BLaER1 treated with 17β-estradiol and CSF1 and Interleukin-3, amounts not matched to agents 10 nM and 100 nM (cell line): ENCODE data around the gene KANK4.

Experiments
- H3K27ac ChIP-seq, 11 experiments: shearing (Covaris generic); formaldehyde crosslinking; 2 replicates each; pipeline ENCODE4 v1.8.1; 2022
- H3K27me3 ChIP-seq, 11 experiments: shearing (Covaris generic); formaldehyde crosslinking; 2 replicates each; pipeline ENCODE4 v1.8.1; 2022
- H3K36me3 ChIP-seq, 11 experiments: shearing (Covaris generic); formaldehyde crosslinking; 2 replicates each; pipeline ENCODE4 v1.8.1; 2022
- H3K4me1 ChIP-seq, 10 experiments: shearing (Covaris generic); formaldehyde crosslinking; 2 replicates each; pipeline ENCODE4 v1.8.1; 2022
- H3K4me2 ChIP-seq, 11 experiments: shearing (Covaris generic); formaldehyde crosslinking; 2 replicates each; pipeline ENCODE4 v1.8.1; 2022
- H3K4me3 ChIP-seq, 10 experiments: shearing (Covaris generic); formaldehyde crosslinking; 2 replicates each; pipeline ENCODE4 v1.8.1; 2022
- H3K9ac ChIP-seq, 11 experiments: shearing (Covaris generic); formaldehyde crosslinking; 2 replicates each; pipeline ENCODE4 v1.8.1; 2022
- H3K9me3 ChIP-seq, 11 experiments: shearing (Covaris generic); formaldehyde crosslinking; replicated peaks in 1 of 11; 2 replicates each; pipeline ENCODE4 v1.8.1; 2022
- H4K20me1 ChIP-seq, 11 experiments: shearing (Covaris generic); formaldehyde crosslinking; 2 replicates each; pipeline ENCODE4 v1.8.1; 2022
- Cebpa-rat ChIP-seq, 11 experiments: shearing (Covaris generic); IDR thresholded peaks; 2 replicates each; pipeline ENCODE4 v1.8.1; 2022

KANK4 gene

DNA sequence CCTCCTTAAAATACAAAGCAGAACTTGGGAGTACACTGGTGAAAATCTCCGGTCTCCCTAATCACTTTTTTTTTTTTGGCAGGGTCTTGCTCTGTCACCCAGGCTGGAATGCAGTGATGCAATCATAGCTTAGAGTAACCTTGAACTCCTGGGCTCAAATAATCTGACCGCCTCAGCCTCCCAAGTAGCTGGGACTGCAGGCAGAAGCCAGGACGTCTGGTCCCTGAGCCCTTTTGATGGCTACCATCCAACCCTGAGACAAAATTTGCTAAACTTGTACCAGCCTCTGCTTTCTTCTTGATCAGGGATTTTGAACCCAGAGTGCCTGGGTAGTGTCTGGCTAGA, 120.5 kb downstream of the KANK4 start:
- Histone ChIP-seq H3K4me3 (no peak overlapping the region), H3K9me3 (peaks cover 6 to 18% (median 13%) of the 10 kb centered on the region in 11 experiments; a peak in 21 of 22 replicates), H3K27ac (no peak overlapping the region), H3K27me3 (no peaks in the 10 kb centered on the region), H4K20me1 (no peaks in the 10 kb centered on the region), H3K4me1 (peaks cover 0 to 10% (median 0%) of the 10 kb centered on the region in 10 experiments; a peak in 7 of 20 replicates), H3K36me3 (no peaks in the 10 kb centered on the region), H3K4me2 (peak overlapping the region in 1 of 11 experiments; percentile 28; a peak in 1 of 22 replicates), H3K9ac (no peak overlapping the region)
- TF ChIP-seq Cebpa-rat (IDR thresholded peaks at IDR 0.05), result no peak

DNA sequence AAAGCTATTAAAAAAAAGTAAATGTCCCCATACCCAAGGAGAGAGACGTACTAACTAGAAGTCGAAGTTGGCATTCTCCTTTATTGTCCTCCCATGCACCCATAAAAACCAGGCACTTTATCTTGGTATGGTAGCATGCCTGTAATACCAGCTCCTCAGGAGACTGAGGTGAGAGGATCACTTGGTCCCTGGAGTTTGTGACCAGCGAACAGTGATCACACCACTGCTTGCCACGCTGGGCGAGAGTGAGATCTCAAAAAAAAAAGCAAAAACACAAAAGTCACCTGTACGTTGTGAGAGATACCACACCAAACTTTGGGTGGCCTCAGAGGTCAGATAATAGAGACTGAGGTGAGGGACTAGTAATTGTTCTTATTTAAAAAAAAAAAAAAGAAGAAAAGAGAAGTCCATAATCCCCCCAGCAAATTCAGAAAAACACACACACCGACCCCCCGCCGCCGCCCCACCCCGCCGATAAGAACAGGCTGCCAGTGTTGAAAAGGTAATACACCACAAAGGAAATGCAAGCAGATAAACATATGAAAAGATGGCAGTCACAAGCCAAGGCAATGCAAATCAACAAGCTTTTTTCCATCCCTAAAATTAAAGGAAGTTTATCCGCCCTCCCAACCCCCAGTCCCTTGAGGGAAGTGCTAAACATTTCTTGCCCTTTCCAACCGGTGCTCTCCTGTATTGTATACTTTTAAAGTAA, 121.0 kb downstream of the KANK4 start:
- Histone ChIP-seq H3K4me3 (no peak overlapping the region), H3K4me2 (peak overlapping the region in 1 of 11 experiments; percentile 28; a peak in 1 of 22 replicates), H3K9ac (no peak overlapping the region), H3K36me3 (no peaks in the 10 kb centered on the region), H3K9me3 (peaks cover 6 to 20% (median 13%) of the 10 kb centered on the region in 11 experiments; a peak in 21 of 22 replicates), H3K4me1 (peaks cover 0 to 10% (median 0%) of the 10 kb centered on the region in 10 experiments; a peak in 7 of 20 replicates), H3K27me3 (no peaks in the 10 kb centered on the region), H3K27ac (no peak overlapping the region), H4K20me1 (no peaks in the 10 kb centered on the region)
- TF ChIP-seq Cebpa-rat (IDR thresholded peaks at IDR 0.05), result no peak

DNA sequence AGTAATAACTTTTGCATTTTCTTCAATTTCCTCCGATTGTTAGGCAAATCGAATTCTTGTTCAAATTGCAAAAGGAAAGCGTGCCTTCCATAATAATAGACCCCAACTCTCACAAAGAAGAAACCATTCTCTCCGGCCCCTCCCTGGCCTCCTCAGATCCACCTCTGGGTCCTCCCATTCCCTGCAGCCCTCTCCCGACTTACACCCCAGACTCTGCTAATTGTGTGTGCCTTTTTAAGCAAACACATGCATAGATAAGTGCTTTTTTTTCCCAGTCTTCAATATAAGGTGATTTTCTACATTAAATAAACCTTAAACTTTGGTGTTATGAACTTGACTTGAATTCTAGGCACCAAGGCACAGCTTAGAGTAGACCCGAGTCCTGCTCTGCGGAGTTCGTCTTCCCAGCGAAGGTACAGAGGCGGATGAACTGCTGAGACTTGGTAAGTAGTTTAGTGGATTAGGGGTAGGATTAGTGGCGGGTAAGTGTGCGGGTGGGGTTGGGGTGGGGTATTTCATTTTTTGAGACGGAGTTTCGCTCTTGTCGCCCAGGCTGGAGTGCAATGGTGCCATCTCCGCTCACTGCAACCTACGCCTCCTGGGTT, 123.0 kb downstream of the KANK4 start:
- TF ChIP-seq Cebpa-rat (IDR thresholded peaks at IDR 0.05), result no peak
- no peak overlapping the region for H3K4me2 ChIP-seq
- peaks cover 0 to 10% (median 0%) of the 10 kb centered on the region in 10 experiments; a peak in 7 of 20 replicates for H3K4me1 ChIP-seq
- no peak overlapping the region for H3K4me3 ChIP-seq
- no peaks in the 10 kb centered on the region for H3K27me3 ChIP-seq
- no peaks in the 10 kb centered on the region for H3K36me3 ChIP-seq
- no peak overlapping the region for H3K9ac ChIP-seq
- peaks cover 6 to 20% (median 13%) of the 10 kb centered on the region in 11 experiments; a peak in 21 of 22 replicates for H3K9me3 ChIP-seq
- H3K27ac ChIP-seq, result no peak overlapping the region
- H4K20me1 ChIP-seq, result no peaks in the 10 kb centered on the region

DNA sequence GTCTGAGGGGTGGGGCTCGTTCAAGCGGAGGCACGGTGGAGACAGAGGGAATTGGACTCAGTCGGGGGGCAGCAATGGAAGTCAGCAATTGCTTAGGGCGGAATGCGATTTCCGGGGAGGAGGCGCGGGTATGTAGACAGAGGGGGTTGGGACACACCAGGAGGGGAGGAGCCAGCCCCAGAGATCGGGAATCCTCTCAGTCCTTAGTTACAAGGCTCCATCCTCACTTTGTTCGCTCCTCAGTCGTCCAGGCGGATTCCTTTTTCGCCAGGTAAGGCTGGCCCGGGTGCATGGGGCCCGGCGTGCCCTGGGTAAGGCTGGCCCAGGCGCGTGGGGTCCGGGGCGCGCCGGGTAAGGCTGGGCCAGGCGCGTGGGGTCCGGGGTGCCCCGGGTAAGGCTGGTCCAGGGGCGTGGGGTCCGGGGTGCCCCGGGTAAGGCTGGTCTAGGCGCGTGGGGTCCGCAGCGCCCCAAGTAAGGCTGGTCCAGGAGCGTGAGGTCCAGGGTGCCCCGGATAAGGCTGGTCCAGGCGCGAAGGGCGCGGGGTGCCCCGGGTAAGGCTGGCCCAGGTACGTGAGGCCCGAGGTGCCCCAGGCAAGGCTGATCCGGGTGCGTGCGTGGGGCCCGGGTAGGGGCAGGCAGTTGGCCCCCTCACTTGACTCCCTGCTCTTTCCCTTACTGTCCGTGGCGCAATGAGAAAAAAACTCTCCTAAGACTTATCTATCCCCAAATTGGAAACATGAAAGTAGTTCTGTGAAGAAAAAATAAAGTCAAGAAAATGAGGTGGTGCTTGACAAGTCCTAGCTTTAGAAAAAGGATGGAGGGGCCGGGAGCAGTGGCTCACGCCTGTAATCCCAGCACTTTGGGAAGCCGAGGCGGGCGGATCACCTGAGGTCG, 124.3 kb downstream of the KANK4 start, which contains the start of gene L1TD1:
Gene L1TD1, plus strand, starts transcription at position 199 of the 894 bp plus-strand sequence. CDS start 11,780 bp downstream, outside the sequence.
- no peak within 1 kb of the TSS for H3K27ac ChIP-seq
- peaks cover 6 to 20% (median 13%) of the 10 kb centered on the region in 11 experiments; a peak in 21 of 22 replicates for H3K9me3 ChIP-seq
- no peak within 1 kb of the TSS for H3K4me2 ChIP-seq
- no peaks in the 10 kb centered on the region for H3K36me3 ChIP-seq
- no peak within 1 kb of the TSS for H3K9ac ChIP-seq
- peaks cover 0 to 10% (median 0%) of the 10 kb centered on the region in 10 experiments; a peak in 7 of 20 replicates for H3K4me1 ChIP-seq
- no peak for TF ChIP-seq Cebpa-rat (IDR thresholded peaks at IDR 0.05)
- no peaks in the 10 kb centered on the region for H3K27me3 ChIP-seq
- H4K20me1 ChIP-seq, result no peaks in the 10 kb centered on the region
- H3K4me3 ChIP-seq, result no peak within 1 kb of the TSS

DNA sequence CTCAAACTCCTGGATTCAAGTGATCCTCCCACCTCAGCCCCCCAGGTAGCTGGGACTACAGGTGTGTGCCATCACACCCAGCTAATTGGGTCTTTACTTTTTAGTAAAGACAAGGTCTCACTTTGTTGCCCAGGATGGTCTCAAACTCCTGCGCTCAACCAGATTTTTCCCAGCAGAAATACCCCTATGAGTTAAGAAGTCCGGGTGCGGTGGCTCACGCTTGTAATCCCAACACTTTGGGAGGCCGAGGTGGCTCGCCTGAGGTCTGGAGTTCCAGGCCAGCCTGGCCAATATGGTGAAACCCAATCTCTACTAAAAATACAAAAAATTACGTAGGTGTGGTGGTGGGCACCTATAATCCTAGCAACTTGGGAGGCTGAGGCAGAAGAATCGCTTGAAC, 131.1 kb downstream of the KANK4 start:
- H3K27ac ChIP-seq, result no peak overlapping the region
- H3K9me3 ChIP-seq, result no peaks in the 10 kb centered on the region
- H3K27me3 ChIP-seq, result no peaks in the 10 kb centered on the region
- H3K9ac ChIP-seq, result no peak overlapping the region
- H3K4me1 ChIP-seq, result no peaks in the 10 kb centered on the region
- no peak for TF ChIP-seq Cebpa-rat (IDR thresholded peaks at IDR 0.05)
- no peaks in the 10 kb centered on the region for H3K36me3 ChIP-seq
- no peak overlapping the region for H3K4me3 ChIP-seq
- no peaks in the 10 kb centered on the region for H4K20me1 ChIP-seq
- H3K4me2 ChIP-seq, result no peak overlapping the region

DNA sequence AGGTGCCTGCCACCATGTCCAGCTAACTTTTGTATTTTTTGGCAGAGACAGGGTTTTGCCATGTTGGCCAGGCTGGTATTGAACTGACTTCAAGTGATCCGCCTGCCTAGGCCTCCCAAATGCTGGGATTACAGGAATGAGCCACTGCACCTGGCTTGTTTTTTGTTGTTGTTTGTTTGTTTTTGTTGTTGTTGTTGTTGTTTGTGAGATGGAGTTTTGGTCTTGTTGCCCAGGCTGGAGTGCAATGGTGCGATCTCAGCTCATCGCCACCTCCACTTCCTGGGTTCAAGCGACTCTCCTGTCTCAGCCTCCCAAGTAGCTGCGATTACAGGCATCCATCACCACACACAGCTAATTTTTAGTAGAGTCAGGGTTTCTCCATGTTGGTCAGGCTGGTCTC, 131.7 kb downstream of the KANK4 start:
- H3K27me3 ChIP-seq, result no peaks in the 10 kb centered on the region
- H4K20me1 ChIP-seq, result no peaks in the 10 kb centered on the region

More for the DNA sequence above, 131.7 kb downstream of the KANK4 start:
- Histone ChIP-seq H3K9me3 (no peaks in the 10 kb centered on the region), H3K4me2 (no peak overlapping the region), H3K4me1 (no peaks in the 10 kb centered on the region), H3K4me3 (no peak overlapping the region), H3K27ac (no peak overlapping the region), H3K36me3 (no peaks in the 10 kb centered on the region), H3K9ac (no peak overlapping the region)
- no peak for TF ChIP-seq Cebpa-rat (IDR thresholded peaks at IDR 0.05)
